ES-I3 (cell line): ENCODE data around the gene ANKMY1.

ENCODE experiments used
- H3K36me3 ChIP-seq: 2 replicates; pipeline ENCODE4 v1.6.1; 2013; ENCODE audit warnings: mild to moderate bottlenecking, low read length, control low read depth, moderate library complexity; ENCODE audit not compliant: insufficient read depth
- H3K4me1 ChIP-seq: 2 replicates; pipeline ENCODE4 v1.6.1; 2013; ENCODE audit warnings: mild to moderate bottlenecking, control low read depth, low read length; ENCODE audit not compliant: insufficient read depth
- H3K9ac ChIP-seq: 2 replicates; pipeline ENCODE4 v1.6.1; 2013; ENCODE audit warnings: low read depth, mild to moderate bottlenecking, low read length, moderate library complexity
- H3K9me3 ChIP-seq: 2 replicates; pipeline ENCODE4 v1.6.1; 2013; ENCODE audit warnings: mild to moderate bottlenecking, low read length, moderate library complexity; ENCODE audit not compliant: control insufficient read depth, insufficient read depth

The ANKMY1 gene

DNA sequence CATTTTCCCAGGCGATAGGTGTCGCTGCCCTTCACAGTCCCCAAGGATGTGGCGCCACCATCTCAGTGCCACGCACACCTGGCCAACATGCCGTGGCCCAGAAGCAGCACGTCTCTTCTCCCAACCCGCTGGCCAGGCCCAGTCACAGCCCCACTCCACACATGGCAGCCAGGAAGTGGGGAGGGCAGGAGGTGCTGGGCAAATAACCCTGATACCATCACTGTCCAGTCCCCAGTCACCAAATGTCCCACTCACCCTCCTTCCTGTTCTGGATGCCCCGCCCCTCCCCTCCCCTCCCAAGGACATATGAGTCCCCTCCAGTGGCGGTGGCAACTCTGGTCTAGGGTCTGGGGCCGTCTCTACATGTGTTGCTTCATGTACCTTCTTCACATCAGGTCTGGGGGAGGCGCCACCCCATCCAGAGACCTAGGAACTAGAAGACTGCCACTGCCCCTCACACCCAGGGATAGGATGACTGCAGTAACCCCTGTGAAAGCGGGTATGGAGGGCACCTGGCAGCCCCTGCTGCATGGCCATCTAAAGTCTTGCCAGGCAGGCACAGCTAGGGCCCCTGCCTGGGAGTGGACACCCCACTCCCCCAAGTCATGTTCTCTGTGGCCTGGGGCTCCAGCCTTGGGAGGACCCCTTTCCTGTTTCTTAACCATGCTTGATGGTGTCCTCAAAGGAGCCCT, 21.4 kb upstream of the ANKMY1 start:
- peaks cover 18% of the 10 kb centered on the region for H3K4me1 ChIP-seq
- no peak overlapping the region for H3K9ac ChIP-seq
- H3K9me3 ChIP-seq, result no peaks in the 10 kb centered on the region
- no peaks in the 10 kb centered on the region for H3K36me3 ChIP-seq

- no peak overlapping the region for H3K9ac ChIP-seq
- no peaks in the 10 kb centered on the region for H3K36me3 ChIP-seq
- H3K9me3 ChIP-seq, result no peaks in the 10 kb centered on the region
- H3K4me1 ChIP-seq, result peaks cover 18% of the 10 kb centered on the region
These were observed 20.7 kb upstream of the ANKMY1 start for GRCh38 chr2:240578488-240578887.

GRCh38 chr2:240578110-240578450, 20.3 kb upstream of the ANKMY1 start:
- Histone ChIP-seq H3K4me1 (peaks cover 18% of the 10 kb centered on the region), H3K9me3 (no peaks in the 10 kb centered on the region), H3K36me3 (no peaks in the 10 kb centered on the region), H3K9ac (no peak overlapping the region)

DNA sequence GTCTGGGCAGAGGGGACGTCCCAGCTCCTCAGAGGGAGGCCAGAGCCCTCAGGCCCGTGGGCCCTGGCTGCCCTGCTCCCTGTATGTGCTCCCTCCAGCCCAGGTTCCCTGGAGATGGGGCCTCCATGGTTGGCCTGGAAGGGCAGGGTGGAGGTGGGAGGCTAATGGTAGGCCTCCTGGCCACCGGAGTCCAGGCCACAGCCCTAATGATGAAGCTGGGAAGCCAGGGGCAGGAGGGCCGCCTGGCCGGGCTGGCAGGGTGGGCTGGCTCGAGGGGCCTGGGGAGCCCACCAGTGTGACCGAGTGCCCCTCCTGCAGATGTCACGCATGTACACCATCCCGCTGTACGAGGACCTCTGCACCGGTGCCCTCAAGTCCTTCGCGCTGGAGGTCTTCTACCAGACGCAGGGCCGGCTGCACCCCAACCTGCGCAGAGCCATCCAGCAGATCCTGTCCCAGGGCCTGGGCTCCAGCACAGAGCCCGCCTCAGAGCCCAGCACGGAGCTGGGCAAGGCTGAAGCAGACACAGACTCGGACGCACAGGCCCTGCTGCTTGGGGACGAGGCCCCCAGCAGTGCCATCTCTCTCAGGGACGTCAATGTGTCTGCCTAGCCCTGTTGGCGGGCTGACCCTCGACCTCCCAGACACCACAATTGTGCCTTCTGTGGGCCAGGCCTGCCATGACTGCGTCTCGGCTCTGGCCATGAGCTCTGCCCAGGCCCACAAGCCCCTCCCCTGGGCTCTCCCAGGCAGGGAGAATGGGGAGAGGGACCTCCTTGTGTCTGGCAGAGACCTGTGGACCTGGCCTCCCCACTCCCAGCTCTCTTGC, 19.7 kb upstream of the ANKMY1 start:
- Histone ChIP-seq H3K9me3 (no peaks in the 10 kb centered on the region), H3K9ac (no peak overlapping the region), H3K4me1 (peaks cover 13% of the 10 kb centered on the region), H3K36me3 (no peaks in the 10 kb centered on the region)

DNA sequence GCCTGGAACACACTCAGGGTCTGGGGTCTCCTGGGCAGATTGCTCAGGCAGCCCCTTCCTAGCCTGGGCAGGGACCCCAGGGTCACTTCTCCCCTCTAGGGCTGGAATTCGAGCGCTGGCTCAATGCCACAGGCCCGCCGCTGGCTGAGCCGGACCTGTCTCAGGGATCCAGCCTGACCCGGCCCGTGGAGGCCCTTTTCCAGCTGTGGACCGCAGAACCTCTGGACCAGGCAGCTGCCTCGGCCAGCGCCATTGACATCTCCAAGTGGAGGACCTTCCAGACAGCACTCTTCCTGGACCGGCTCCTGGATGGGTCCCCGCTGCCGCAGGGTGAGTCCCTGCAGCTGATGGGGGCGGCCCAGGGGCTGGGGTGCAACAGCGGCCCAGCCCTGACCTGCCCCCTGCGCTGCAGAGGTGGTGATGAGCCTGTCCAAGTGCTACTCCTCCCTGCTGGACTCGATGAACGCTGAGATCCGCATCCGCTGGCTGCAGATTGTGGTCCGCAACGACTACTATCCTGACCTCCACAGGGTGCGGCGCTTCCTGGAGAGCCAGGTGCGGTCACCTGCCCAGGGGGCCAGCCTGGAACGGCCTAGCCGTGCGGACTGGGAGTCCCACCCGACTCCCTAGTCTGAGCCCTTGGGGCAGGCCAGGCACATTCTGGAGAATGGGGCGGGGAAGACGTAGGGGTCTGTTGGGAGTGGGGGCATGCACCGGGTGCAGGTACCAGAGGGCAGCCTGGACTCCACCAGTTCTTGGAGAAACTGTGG, 18.8 kb upstream of the ANKMY1 start:
- Histone ChIP-seq H3K36me3 (no peaks in the 10 kb centered on the region), H3K4me1 (peaks cover 6% of the 10 kb centered on the region; the same call in 1 of the 2 replicates), H3K9me3 (no peaks in the 10 kb centered on the region), H3K9ac (no peak overlapping the region)

DNA sequence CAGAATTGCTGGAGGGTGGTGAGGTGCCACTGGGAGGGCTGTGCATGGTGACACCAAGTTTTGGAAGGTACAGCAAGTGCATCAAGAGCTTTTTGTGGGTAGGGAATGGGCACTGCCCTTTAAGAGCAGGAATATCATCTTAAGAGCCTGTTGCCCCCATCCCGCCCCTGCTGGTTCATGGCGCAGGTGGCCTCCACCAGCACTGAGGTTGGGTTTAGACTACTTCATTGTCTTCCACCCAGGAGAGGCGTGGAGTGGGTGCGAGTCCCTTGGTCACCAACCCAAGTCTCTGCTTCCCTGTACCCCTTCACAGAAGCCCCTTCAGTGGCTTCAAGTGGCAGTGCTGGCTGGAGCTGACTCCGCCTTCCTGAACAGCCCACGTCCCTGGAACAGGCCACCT, 18.2 kb upstream of the ANKMY1 start:
- Histone ChIP-seq H3K9ac (no peak overlapping the region), H3K36me3 (no peaks in the 10 kb centered on the region), H3K9me3 (no peaks in the 10 kb centered on the region), H3K4me1 (peaks cover 6% of the 10 kb centered on the region; the same call in 1 of the 2 replicates)

GRCh38 chr2:240575101-240575965, 17.5 kb upstream of the ANKMY1 start:
- H3K4me1 ChIP-seq, result peaks cover 6% of the 10 kb centered on the region; the same call in 1 of the 2 replicates
- H3K9ac ChIP-seq, result no peak overlapping the region
- H3K9me3 ChIP-seq, result no peaks in the 10 kb centered on the region
- no peaks in the 10 kb centered on the region for H3K36me3 ChIP-seq

DNA sequence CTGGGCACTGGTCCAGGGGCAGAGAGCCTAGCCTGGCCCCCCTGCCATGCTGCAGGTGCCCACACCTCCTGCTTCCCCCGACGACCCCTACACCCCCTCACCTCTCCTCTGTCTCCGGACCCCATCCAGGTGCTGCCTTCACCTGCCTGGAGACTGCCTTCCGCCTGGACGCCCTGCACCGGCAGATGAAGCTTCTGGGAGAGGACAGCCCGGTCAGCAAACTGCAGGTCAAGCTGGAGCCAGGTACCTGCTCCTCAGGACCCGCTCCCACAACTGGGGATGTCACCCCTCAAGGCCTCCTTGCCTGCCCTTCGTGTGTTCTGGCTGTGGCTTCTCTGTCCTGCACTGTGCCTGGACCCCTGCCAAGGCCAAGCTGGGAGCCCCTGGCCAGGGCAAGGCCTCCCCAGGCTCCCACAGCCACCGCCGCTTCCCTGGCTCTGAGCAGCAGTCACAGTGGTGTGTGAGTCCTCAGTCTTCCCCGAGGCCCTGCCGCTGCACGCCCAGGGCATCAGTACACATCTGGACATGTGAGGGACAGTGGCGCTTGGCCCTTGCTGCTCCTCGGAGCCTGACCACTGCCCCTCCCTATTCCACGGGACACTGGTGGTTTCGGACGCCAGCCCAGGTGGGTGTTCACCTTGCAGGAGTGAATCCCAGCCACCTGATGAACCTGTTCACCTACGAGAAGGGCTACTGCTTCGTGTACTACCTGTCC, 16.8 kb upstream of the ANKMY1 start:
- Histone ChIP-seq H3K9me3 (no peaks in the 10 kb centered on the region), H3K9ac (no peak overlapping the region), H3K36me3 (no peaks in the 10 kb centered on the region), H3K4me1 (peaks cover 2% of the 10 kb centered on the region; the same call in 1 of the 2 replicates)

DNA sequence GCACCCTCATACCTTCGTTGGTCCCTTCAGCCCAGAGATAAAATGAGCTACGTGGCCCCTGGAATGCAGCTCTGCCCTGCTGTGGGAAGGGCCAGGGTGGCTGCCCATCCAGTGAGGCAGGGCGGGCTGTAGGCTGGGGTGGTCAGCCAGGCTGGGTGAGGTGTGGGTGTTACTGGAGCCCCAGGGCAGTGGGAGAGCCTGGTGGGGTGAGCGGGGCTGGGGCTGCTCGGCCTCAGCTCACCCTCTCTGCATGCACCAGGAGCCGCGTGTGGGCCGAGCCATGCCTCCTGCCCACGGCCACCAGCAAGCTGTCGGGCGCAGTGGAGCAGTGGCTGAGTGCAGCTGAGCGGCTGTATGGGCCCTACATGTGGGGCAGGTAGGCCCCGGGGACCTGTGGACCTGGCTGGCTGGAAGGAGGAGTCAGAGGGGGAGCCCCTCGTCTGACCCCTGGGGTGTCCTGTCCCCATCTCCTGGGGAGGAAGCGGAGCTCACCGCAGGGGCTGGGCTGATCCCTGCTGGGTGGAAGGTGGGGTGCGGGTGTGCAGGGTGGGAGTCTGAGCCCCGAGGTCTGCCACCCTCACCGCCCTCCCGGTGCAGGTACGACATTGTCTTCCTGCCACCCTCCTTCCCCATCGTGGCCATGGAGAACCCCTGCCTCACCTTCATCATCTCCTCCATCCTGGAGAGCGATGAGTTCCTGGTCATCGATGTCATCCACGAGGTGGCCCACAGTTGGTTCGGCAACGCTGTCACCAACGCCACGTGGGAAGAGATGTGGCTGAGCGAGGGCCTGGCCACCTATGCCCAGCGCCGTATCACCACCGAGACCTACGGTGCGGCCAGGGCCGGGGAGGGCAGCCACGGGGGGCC, 16.0 kb upstream of the ANKMY1 start:
- Histone ChIP-seq H3K36me3 (no peaks in the 10 kb centered on the region), H3K9me3 (no peaks in the 10 kb centered on the region), H3K4me1 (no peaks in the 10 kb centered on the region), H3K9ac (no peak overlapping the region)

- no peak overlapping the region for H3K9ac ChIP-seq
These were observed 15.3 kb upstream of the ANKMY1 start for GRCh38 chr2:240573071-240573515.

DNA sequence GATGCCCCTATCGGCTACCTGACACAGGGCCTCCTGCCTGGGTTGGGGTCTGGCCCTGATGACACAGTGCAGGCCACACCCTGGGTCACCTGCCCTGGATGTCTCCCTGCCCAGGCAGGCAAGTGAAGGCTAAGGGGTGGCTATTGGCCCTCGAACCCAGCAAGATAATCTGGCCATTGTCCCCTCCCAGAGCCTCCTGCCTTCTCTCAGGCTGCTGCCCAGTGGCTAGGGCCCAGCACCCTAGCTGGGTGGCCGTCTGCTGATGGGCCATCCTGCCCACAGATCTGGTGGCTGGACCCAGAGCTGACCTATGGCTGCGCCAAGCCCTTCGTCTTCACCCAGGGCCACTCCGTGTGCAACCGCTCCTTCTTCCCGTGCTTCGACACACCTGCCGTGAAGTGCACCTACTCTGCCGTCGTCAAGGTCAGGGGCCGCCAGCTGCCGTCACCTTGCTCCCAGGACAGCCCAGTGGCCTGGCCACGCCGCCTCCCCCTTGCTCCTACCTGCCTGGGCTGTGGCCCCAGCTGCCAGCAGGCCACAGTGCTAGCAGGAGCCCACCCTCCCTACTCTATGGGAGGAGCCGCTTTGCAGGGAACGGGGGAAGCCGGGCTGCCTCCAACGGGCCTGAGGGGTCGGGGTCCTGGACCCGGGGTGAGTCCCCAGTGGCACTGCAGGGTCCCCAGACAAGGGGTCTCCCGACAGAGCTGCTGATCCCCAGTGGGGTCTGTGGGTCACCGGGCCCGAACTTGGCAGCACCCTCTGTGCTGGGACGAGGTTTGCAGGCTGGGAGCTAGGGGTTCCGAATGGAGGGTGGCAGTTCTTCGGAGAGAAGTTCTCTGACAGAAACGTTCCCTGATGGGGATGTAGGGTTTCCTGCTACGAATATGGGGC, 14.6 kb upstream of the ANKMY1 start:
- Histone ChIP-seq H3K9ac (no peak overlapping the region), H3K4me1 (0 out of 2 replicates have a peak, but pooled peaks cover under 1% of the 10 kb centered on the region), H3K9me3 (no peaks in the 10 kb centered on the region), H3K36me3 (no peaks in the 10 kb centered on the region)

More at GRCh38 chr2:240573071-240573515, 15.3 kb upstream of the ANKMY1 start:
- no peaks in the 10 kb centered on the region for H3K36me3 ChIP-seq
- H3K4me1 ChIP-seq, result no peaks in the 10 kb centered on the region
- H3K9me3 ChIP-seq, result no peaks in the 10 kb centered on the region
